H1 (cell line): ENCODE results near the gene TOP2A. TPM values are rescaled to one million over a fixed set of nuclear protein-coding genes. Genes with fewer than 3 reads are reported as not detected.

Experiments
- BACH1 ChIP-seq: IDR thresholded peaks from 2 replicates; pipeline ENCODE4 v1.6.1; 2012; ENCODE audit warnings: low read length, improper control_type of control experiment
- GTF2F1 ChIP-seq: IDR thresholded peaks from 2 replicates; pipeline ENCODE4 v1.6.1; 2012; ENCODE audit warnings: low read depth, low read length, improper control_type of control experiment, borderline replicate concordance
- POU5F1 ChIP-seq: IDR thresholded peaks from 2 replicates; pipeline ENCODE4 v1.6.1; 2011; ENCODE audit warnings: low read depth, mild to moderate bottlenecking, low read length, moderate library complexity
- polyA plus RNA-seq, 7 experiments: library from polyadenylated mRNA; depleted of rRNA in 3 of 7; stranded (reverse) in 5 of 7; unstranded in 2 of 7; fragments of >200 nt in 5 of 7; fragments of 200-250 nt in 2 of 7; gene quantifications; 1 replicate in 5 of 7; 2 replicates in 1 of 7; 4 replicates in 1 of 7; pipeline versions ENCODE4 v1.2.1 to v1.2.3, GENCODE V29; 2011 to 2013; ENCODE audit warnings: missing spikeins in 2 of 7, mixed read lengths in 2 of 7
- total RNA-seq: library from RNA; stranded (reverse); fragmentation: NEBNext Ultra II Directional; extraction: Animal tissue kit (Norgen Biotek cat#: 25700); gene quantifications from 2 replicates; pipeline ENCODE4 v1.2.1, GENCODE V29; 2021

The TOP2A gene
- total and polyA plus RNA-seq, 2 of the 8 experiments (the other 6 are each of a cell fraction or from before 2014, with no cell fraction given) = 83.1 to 291 TPM

GRCh38 chr17:40463122-40463550 is 45.4 kb upstream of the TOP2A start (continued):
- TF ChIP-seq BACH1 (no peak), POU5F1 (no peak), GTF2F1 (no peak)
- TF ChIP-seq, all 59 proteins: peak for 0
